ENCODE measurements around the gene TMEM176B. TPM values are rescaled to one million over a fixed set of nuclear protein-coding genes. Genes with fewer than 3 reads are reported as not detected.
"Not testable (repeated sequence)": the region's sequence is repeated elsewhere in the genome, so short reads cannot be mapped to it uniquely, and the experiment has no call there.

TMEM176B gene
- total RNA-seq, 1 experiment from 2014 or later: 0.31 TPM

- no peak for ATAC-seq
- no peaks in the 10 kb centered on the region for H3K36me3 ChIP-seq (ENCODE audit: control insufficient read depth, insufficient read depth, low read length)
- H3K4me1 ChIP-seq (ENCODE audit: control insufficient read depth, insufficient read depth, low read length): no peaks in the 10 kb centered on the region
- peaks cover 4% of the 10 kb centered on the region; the same call in 1 of the 2 replicates for H3K9me3 ChIP-seq (ENCODE audit: control insufficient read depth, insufficient read depth, low read depth, low read length)
- H3K4me3 ChIP-seq (ENCODE audit: low read depth in 2 of 2, low read length in 2 of 2): no peak overlapping the region
- in situ Hi-C loops (cut with HindIII; ENCODE audit: low pct_unique_long_range_greater_than_20kb, low sequenced_read_pairs) (no loop called here), intact Hi-C loops (cut with micrococcal nuclease; ENCODE audit: unreplicated experiment) (no loop called here)
- BruUV-seq (replicated peaks): no TSS peak
- H3K27ac ChIP-seq (ENCODE audit: low read length): no peak overlapping the region
- no peak for DNase-seq (ENCODE audit: low read depth, low spot score)
- POLR2A ChIA-PET: no interaction called here
- no peaks in the 10 kb centered on the region for H3K27me3 ChIP-seq (ENCODE audit: control insufficient read depth, insufficient read depth, low read length)
- TF ChIP-seq TCF7L2 (IDR thresholded peaks at IDR 0.05; ENCODE audit: low read depth, low read length) (no peak), REST (IDR thresholded peaks at IDR 0.05; ENCODE audit: insufficient read depth in 1 of 2, low read depth in 2 of 2, low read length in 1 of 2) (no peak), POLR2AphosphoS5 (IDR thresholded peaks at IDR 0.05; ENCODE audit: low read depth, low read length) (no peak), CTCF (IDR thresholded peaks at IDR 0.05) (no peak), SIN3A (IDR thresholded peaks at IDR 0.05; ENCODE audit: borderline replicate concordance, insufficient read depth, low read depth, low read length) (no peak)
- CTCF ChIA-PET: no interaction called here
Observed at GRCh38 chr7:150814328-150815001, 14.3 kb upstream of the TMEM176B start.

GRCh38 chr7:150807616-150808438, 7.7 kb upstream of the TMEM176B start:
- CTCF ChIA-PET; H3K4me1 ChIP-seq (ENCODE audit: control insufficient read depth, insufficient read depth, low read length); ATAC-seq; BruUV-seq (replicated peaks); intact Hi-C loops (cut with micrococcal nuclease; ENCODE audit: unreplicated experiment); H3K27me3 ChIP-seq (ENCODE audit: control insufficient read depth, insufficient read depth, low read length); DNase-seq (ENCODE audit: low read depth, low spot score); H3K4me3 ChIP-seq (ENCODE audit: low read depth in 2 of 2, low read length in 2 of 2); in situ Hi-C loops (cut with HindIII; ENCODE audit: low pct_unique_long_range_greater_than_20kb, low sequenced_read_pairs); POLR2A ChIA-PET; H3K27ac ChIP-seq (ENCODE audit: low read length); H3K36me3 ChIP-seq (ENCODE audit: control insufficient read depth, insufficient read depth, low read length); H3K9me3 ChIP-seq (ENCODE audit: control insufficient read depth, insufficient read depth, low read depth, low read length): not testable (repeated sequence)

GRCh38 chr7:150806863-150807262, 6.7 kb upstream of the TMEM176B start:
- intact Hi-C loops (cut with micrococcal nuclease; ENCODE audit: unreplicated experiment): no loop called here
- ChIA-PET CTCF (no interaction called here), POLR2A (no interaction called here)
- ATAC-seq: no peak
- H3K27ac ChIP-seq (ENCODE audit: low read length): no peak overlapping the region
- H3K4me3 ChIP-seq (ENCODE audit: low read depth in 2 of 2, low read length in 2 of 2): no peak overlapping the region
- H3K9me3 ChIP-seq (ENCODE audit: control insufficient read depth, insufficient read depth, low read depth, low read length): no peaks in the 10 kb centered on the region
- in situ Hi-C loops (cut with HindIII; ENCODE audit: low pct_unique_long_range_greater_than_20kb, low sequenced_read_pairs): no loop called here
- no peaks in the 10 kb centered on the region for H3K27me3 ChIP-seq (ENCODE audit: control insufficient read depth, insufficient read depth, low read length)
- TF ChIP-seq POLR2AphosphoS5 (IDR thresholded peaks at IDR 0.05; ENCODE audit: low read depth, low read length) (no peak), REST (IDR thresholded peaks at IDR 0.05; ENCODE audit: insufficient read depth in 1 of 2, low read depth in 2 of 2, low read length in 1 of 2) (no peak), SIN3A (IDR thresholded peaks at IDR 0.05; ENCODE audit: borderline replicate concordance, insufficient read depth, low read depth, low read length) (no peak), TCF7L2 (IDR thresholded peaks at IDR 0.05; ENCODE audit: low read depth, low read length) (no peak), CTCF (IDR thresholded peaks at IDR 0.05) (no peak)
- H3K4me1 ChIP-seq (ENCODE audit: control insufficient read depth, insufficient read depth, low read length): no peaks in the 10 kb centered on the region
- no peak for DNase-seq (ENCODE audit: low read depth, low spot score)
- H3K36me3 ChIP-seq (ENCODE audit: control insufficient read depth, insufficient read depth, low read length): no peaks in the 10 kb centered on the region
- BruUV-seq (replicated peaks): no TSS peak
